ENCODE measurements around the gene SMIM41.
"Not testable (repeated sequence)": the region's sequence is repeated elsewhere in the genome, so short reads cannot be mapped to it uniquely, and the experiment has no call there.

SMIM41 gene

GRCh38 chr12:52084491-52085231 lies 5.2 kb downstream of the SMIM41 start:
- no peaks in the 10 kb centered on the region for H3K36me3 Mint-ChIP-seq (ENCODE audit: low read depth)
- no peak overlapping the region for H3K4me3 Mint-ChIP-seq

GRCh38 chr12:52085682-52086180 lies 6.2 kb downstream of the SMIM41 start:
- no peak overlapping the region for H3K4me3 Mint-ChIP-seq
- peaks cover 2% of the 10 kb centered on the region for H3K4me1 Mint-ChIP-seq (ENCODE audit: low read depth)
- H3K36me3 Mint-ChIP-seq (ENCODE audit: low read depth), result no peaks in the 10 kb centered on the region
- no peak overlapping the region for H3K27ac Mint-ChIP-seq
- no peaks in the 10 kb centered on the region for H3K9me3 Mint-ChIP-seq
- H3K27me3 Mint-ChIP-seq (ENCODE audit: low read depth), result peaks cover 27% of the 10 kb centered on the region

More at GRCh38 chr12:52084491-52085231, 5.2 kb downstream of the SMIM41 start:
- Mint-ChIP-seq H3K9me3 (no peaks in the 10 kb centered on the region), H3K27me3 (ENCODE audit: low read depth) (peaks cover 18% of the 10 kb centered on the region), H3K4me1 (ENCODE audit: low read depth) (peaks cover 2% of the 10 kb centered on the region), H3K27ac (no peak overlapping the region)

- Mint-ChIP-seq H3K36me3 (ENCODE audit: low read depth) (no peaks in the 10 kb centered on the region), H3K4me1 (ENCODE audit: low read depth) (peaks cover 2% of the 10 kb centered on the region), H3K4me3 (no peak overlapping the region), H3K9me3 (no peaks in the 10 kb centered on the region), H3K27ac (no peak overlapping the region), H3K27me3 (ENCODE audit: low read depth) (peaks cover 34% of the 10 kb centered on the region)
Measured at GRCh38 chr12:52086366-52086765, 6.9 kb downstream of the SMIM41 start.

- peaks cover 2% of the 10 kb centered on the region for H3K4me1 Mint-ChIP-seq (ENCODE audit: low read depth)
- no peaks in the 10 kb centered on the region for H3K36me3 Mint-ChIP-seq (ENCODE audit: low read depth)
- H3K27me3 Mint-ChIP-seq (ENCODE audit: low read depth), result peaks cover 42% of the 10 kb centered on the region
- H3K27ac Mint-ChIP-seq, result no peak overlapping the region
- no peaks in the 10 kb centered on the region for H3K9me3 Mint-ChIP-seq
- no peak overlapping the region for H3K4me3 Mint-ChIP-seq
Measured at GRCh38 chr12:52086944-52087835, 7.7 kb downstream of the SMIM41 start.

GRCh38 chr12:52087961-52088820 lies 8.7 kb downstream of the SMIM41 start:
- Mint-ChIP-seq H3K27me3 (ENCODE audit: low read depth) (peaks cover 47% of the 10 kb centered on the region), H3K9me3 (no peaks in the 10 kb centered on the region), H3K4me3 (no peak overlapping the region), H3K4me1 (ENCODE audit: low read depth) (peaks cover 2% of the 10 kb centered on the region), H3K36me3 (ENCODE audit: low read depth) (no peaks in the 10 kb centered on the region), H3K27ac (no peak overlapping the region)

DNA sequence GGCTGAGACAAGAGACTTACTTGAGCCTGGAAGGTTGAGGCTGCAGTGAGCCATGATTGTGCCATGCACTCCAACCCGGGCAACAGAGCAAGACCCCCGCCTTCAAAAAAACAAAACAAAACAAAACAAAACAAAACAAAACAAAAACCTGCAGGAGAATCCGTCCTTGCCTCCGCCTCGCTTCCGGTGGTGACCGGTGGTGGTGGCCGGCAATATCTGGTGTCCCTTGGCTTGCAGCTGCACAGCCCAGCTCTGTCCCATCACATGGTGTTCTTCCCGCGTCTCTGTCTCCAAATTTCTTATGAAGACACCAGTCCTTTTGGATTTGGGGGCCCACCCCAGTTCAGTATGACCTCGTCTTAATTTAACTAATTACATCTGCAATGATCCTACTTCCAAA lies 10.0 kb downstream of the SMIM41 start:
- Mint-ChIP-seq H3K4me1 (ENCODE audit: low read depth) (no peaks in the 10 kb centered on the region), H3K36me3 (ENCODE audit: low read depth) (no peaks in the 10 kb centered on the region), H3K27ac (no peak overlapping the region), H3K4me3 (no peak overlapping the region), H3K27me3 (ENCODE audit: low read depth) (peaks cover 54% of the 10 kb centered on the region), H3K9me3 (no peaks in the 10 kb centered on the region)

GRCh38 chr12:52090291-52090690 lies 10.8 kb downstream of the SMIM41 start:
- no peaks in the 10 kb centered on the region for H3K9me3 Mint-ChIP-seq
- no peak overlapping the region for H3K4me3 Mint-ChIP-seq
- peaks cover 56% of the 10 kb centered on the region for H3K27me3 Mint-ChIP-seq (ENCODE audit: low read depth)
- H3K4me1 Mint-ChIP-seq (ENCODE audit: low read depth), result no peaks in the 10 kb centered on the region
- H3K27ac Mint-ChIP-seq, result no peak overlapping the region
- H3K36me3 Mint-ChIP-seq (ENCODE audit: low read depth), result no peaks in the 10 kb centered on the region

DNA sequence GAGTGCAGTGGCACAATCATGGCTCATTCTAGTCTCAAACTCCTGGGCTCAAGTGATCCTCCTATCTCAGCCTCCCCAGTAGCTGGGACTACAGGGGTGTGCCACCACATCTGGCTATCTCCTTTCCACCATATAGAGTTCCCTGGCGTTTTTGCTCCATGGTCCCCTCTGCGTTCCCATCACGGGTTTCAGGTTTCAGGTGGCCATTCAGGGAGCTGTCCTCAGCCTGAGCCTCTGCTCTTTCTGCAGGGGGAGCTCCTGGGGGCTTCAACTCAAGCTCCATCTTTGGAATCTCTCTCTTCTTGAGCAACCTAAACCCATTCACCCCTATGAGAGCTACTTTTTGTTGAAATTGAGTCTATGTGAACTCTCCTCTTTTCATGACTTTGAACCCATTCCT lies 11.6 kb downstream of the SMIM41 start:
- H3K9me3 Mint-ChIP-seq, result no peaks in the 10 kb centered on the region
- no peak overlapping the region for H3K4me3 Mint-ChIP-seq
- H3K4me1 Mint-ChIP-seq (ENCODE audit: low read depth), result no peaks in the 10 kb centered on the region
- no peaks in the 10 kb centered on the region for H3K36me3 Mint-ChIP-seq (ENCODE audit: low read depth)
- peaks cover 58% of the 10 kb centered on the region for H3K27me3 Mint-ChIP-seq (ENCODE audit: low read depth)
- no peak overlapping the region for H3K27ac Mint-ChIP-seq

GRCh38 chr12:52091869-52092268 lies 12.4 kb downstream of the SMIM41 start:
- Mint-ChIP-seq H3K4me1 (ENCODE audit: low read depth) (no peaks in the 10 kb centered on the region), H3K4me3 (no peak overlapping the region), H3K9me3 (no peaks in the 10 kb centered on the region), H3K27ac (no peak overlapping the region), H3K36me3 (ENCODE audit: low read depth) (no peaks in the 10 kb centered on the region), H3K27me3 (ENCODE audit: low read depth) (peaks cover 58% of the 10 kb centered on the region)

DNA sequence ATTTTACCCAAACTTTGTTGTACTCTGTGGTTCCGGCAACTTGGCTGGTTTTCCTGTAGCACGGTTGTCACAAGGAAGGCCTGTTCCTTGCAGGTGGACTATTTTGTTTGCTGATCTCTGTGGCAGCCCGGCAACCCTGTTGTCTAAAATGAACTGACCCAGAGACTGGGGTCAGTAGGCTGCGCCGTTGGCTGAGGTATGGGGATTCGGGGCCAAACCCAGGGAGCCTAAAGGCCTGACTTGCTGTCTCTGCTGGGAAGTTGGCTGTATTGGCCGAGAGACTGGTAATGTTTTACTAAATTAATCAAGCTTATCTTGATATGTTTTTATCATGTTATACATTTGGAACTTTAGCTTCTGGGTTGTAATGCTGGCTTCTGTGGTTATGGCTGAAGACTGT lies 13.8 kb downstream of the SMIM41 start:
- Mint-ChIP-seq H3K27me3 (ENCODE audit: low read depth) (peaks cover 47% of the 10 kb centered on the region), H3K9me3 (no peaks in the 10 kb centered on the region), H3K4me1 (ENCODE audit: low read depth) (no peaks in the 10 kb centered on the region), H3K4me3 (no peak overlapping the region), H3K27ac (no peak overlapping the region), H3K36me3 (ENCODE audit: low read depth) (no peaks in the 10 kb centered on the region)

DNA sequence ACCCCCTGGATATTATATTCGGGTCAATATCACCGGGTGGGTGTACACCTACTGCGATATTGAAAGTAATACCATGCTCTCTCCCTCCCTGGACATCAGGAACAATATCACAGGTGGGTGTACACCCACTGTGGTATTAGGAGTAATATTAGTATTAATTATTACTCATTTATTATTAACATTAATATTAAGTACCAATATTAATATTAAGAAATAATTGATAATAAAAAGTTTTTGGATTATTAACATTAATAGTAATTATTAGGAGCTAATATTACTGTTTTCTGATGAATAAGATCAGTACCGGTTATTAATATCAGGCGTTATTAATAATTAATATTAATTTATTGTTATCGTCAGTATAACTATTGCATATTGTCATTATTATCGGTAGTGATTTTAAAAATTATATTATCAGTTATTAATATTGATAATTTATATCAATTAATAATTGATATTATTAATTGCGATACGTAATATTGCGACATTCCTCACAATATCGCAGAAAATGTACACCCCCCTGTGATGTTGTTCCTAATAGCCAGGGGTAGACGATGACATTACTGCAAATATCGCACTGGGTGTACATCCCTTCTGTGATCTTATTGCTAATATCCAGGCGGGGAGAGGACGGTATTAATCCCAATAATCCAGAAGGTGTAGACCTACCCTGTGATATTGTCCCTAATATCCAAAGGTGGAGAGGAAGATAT lies 17.0 kb downstream of the SMIM41 start:
- peaks cover 23% of the 10 kb centered on the region for H3K27me3 Mint-ChIP-seq (ENCODE audit: low read depth)
- no peak overlapping the region for H3K4me3 Mint-ChIP-seq
- H3K9me3 Mint-ChIP-seq, result no peaks in the 10 kb centered on the region

DNA sequence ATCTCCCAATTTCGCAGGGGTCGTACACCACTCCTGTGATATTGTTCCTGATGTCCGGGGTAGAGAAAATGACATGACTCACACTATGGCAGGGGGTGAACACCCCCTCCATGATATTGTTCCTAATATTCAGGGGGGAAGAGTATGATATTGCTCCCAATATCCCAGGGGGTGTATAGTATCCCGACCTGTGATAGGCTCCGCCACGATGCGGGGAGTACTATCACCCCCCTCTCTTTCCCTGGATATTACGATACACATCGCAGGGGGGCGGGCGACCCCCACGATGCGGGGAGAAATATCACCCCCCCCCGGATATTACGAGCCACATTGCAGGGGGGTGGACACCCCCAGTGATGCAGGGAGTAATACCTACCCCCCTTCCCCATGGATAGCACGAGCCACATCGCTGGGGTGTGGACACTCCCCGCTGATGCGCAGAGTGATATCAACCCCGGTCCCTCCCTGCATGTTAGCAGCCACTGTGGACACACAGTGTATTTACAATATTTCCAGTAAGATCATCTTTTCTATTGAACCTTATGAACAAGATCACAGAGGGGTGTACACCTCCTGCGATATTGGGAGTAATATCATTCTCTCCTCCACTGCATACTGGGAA lies 17.7 kb downstream of the SMIM41 start:
- no peaks in the 10 kb centered on the region for H3K9me3 Mint-ChIP-seq
- peaks cover 19% of the 10 kb centered on the region for H3K27me3 Mint-ChIP-seq (ENCODE audit: low read depth)
- H3K4me1 Mint-ChIP-seq (ENCODE audit: low read depth), result no peaks in the 10 kb centered on the region
- no peaks in the 10 kb centered on the region for H3K36me3 Mint-ChIP-seq (ENCODE audit: low read depth)
- H3K27ac Mint-ChIP-seq, result no peak overlapping the region
- H3K4me3 Mint-ChIP-seq, result no peak overlapping the region

More for the DNA sequence above, 17.0 kb downstream of the SMIM41 start:
- Mint-ChIP-seq H3K4me1 (ENCODE audit: low read depth) (no peaks in the 10 kb centered on the region), H3K27ac (no peak overlapping the region), H3K36me3 (ENCODE audit: low read depth) (no peaks in the 10 kb centered on the region)

DNA sequence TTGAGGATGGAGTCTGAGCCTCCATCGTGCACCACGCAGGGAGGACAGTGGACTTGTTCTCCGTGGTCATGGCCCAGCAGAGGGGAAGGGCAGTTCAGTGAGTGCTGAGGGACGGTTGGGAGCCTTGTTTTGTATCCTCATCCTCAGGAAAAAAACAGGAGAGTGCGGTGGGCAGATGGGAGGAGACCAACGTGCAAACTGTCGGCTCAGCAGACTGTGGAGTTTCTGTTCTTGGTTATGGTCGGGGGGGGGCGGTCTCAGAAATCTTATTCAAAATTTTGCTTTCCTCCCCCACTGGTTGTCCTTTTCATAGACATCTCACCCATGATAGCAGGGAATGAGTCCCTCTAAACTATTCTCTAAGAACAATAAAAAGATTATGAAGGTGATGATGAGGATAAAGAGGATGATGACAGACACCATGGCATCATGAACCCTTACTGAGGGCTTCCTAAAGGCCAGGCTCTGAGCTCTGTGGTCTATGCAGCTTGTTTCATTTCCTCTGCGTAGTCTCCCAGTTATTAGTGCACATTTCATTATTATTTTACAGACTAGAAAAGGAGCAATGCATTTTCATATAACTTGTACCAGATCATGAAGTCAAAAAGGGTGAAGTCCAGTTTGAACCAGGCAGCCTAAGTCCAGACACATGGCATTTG lies 25.1 kb downstream of the SMIM41 start:
- not testable (repeated sequence) for H3K4me1 Mint-ChIP-seq (ENCODE audit: low read depth); H3K9me3 Mint-ChIP-seq; H3K4me3 Mint-ChIP-seq; H3K27ac Mint-ChIP-seq; H3K36me3 Mint-ChIP-seq (ENCODE audit: low read depth)
- H3K27me3 Mint-ChIP-seq (ENCODE audit: low read depth), result peaks cover 46% of the 10 kb centered on the region
